H9 (cell line): Measurements from ENCODE around the gene TNFRSF4. TPM values are rescaled to one million over a fixed set of nuclear protein-coding genes. Genes with fewer than 3 reads are reported as not detected.

Experiments used
- DNase-seq: peaks from one replicate; pipeline ENCODE4 v3.0.0-alpha.2; 2017
- H2AFZ ChIP-seq: one replicate; pipeline ENCODE4 v1.6.1; 2013; ENCODE audit warnings: mild to moderate bottlenecking, low read length, control low read depth, moderate library complexity
- H2AK5ac ChIP-seq: 2 replicates; pipeline ENCODE4 v1.6.1; 2013; ENCODE audit warnings: low read length, control low read depth, mixed read lengths; ENCODE audit not compliant: insufficient read length
- H2BK120ac ChIP-seq: one replicate; pipeline ENCODE4 v1.6.1; 2013; ENCODE audit warnings: low read depth, mild to moderate bottlenecking, low read length, control low read depth, inconsistent platforms; ENCODE audit not compliant: poor library complexity, severe bottlenecking
- H2BK12ac ChIP-seq: 2 replicates; pipeline ENCODE4 v1.6.1; 2013; ENCODE audit warnings: low read length, control low read depth, mixed read lengths, low read depth; ENCODE audit not compliant: insufficient read length
- H2BK15ac ChIP-seq: 2 replicates; pipeline ENCODE4 v1.6.1; 2013; ENCODE audit warnings: low read depth, low read length, control low read depth
- H2BK20ac ChIP-seq: one replicate; pipeline ENCODE4 v1.6.1; 2013; ENCODE audit warnings: low read depth, mild to moderate bottlenecking, low read length, control low read depth, inconsistent platforms; ENCODE audit not compliant: poor library complexity, severe bottlenecking
- H2BK5ac ChIP-seq: 2 replicates; pipeline ENCODE4 v1.6.1; 2013; ENCODE audit warnings: low read length, control low read depth, mixed read lengths; ENCODE audit not compliant: insufficient read length
- H3K14ac ChIP-seq: 2 replicates; pipeline ENCODE4 v1.6.1; 2013; ENCODE audit warnings: low read length, control low read depth; ENCODE audit not compliant: insufficient read depth
- H3K18ac ChIP-seq: 2 replicates; pipeline ENCODE4 v1.6.1; 2013; ENCODE audit warnings: low read depth, mild to moderate bottlenecking, mixed read lengths, low read length, control low read depth; ENCODE audit not compliant: insufficient read length
- H3K23ac ChIP-seq: 2 replicates; pipeline ENCODE4 v1.6.1; 2013; ENCODE audit warnings: low read length, control low read depth, mixed read lengths, low read depth; ENCODE audit not compliant: insufficient read length
- H3K23me2 ChIP-seq: 2 replicates; pipeline ENCODE4 v1.6.1; 2013; ENCODE audit warnings: low read depth, mild to moderate bottlenecking, mixed read lengths, low read length, control low read depth; ENCODE audit not compliant: insufficient read length, poor library complexity, severe bottlenecking
- H3K27ac ChIP-seq: 2 replicates; pipeline ENCODE4 v1.5.1; 2013; ENCODE audit warnings: low read length, control low read depth, mixed read lengths, low read depth; ENCODE audit not compliant: insufficient read length
- H3K27me3 ChIP-seq: 2 replicates; pipeline ENCODE4 v1.6.1; 2013; ENCODE audit warnings: low read length, control low read depth, inconsistent platforms; ENCODE audit not compliant: insufficient read depth
- H3K4ac ChIP-seq: 2 replicates; pipeline ENCODE4 v1.6.1; 2013; ENCODE audit warnings: low read depth, mild to moderate bottlenecking, control low read depth, inconsistent platforms, low read length, moderate library complexity
- H3K4me1 ChIP-seq: 2 replicates; pipeline ENCODE4 v1.6.1; 2013; ENCODE audit warnings: low read length, control low read depth, inconsistent platforms; ENCODE audit not compliant: insufficient read depth
- H3K4me2 ChIP-seq: 2 replicates; pipeline ENCODE4 v1.6.1; 2013; ENCODE audit warnings: low read length, control low read depth, mixed read lengths; ENCODE audit not compliant: insufficient read length, insufficient read depth
- H3K56ac ChIP-seq: 2 replicates; pipeline ENCODE4 v1.6.1; 2013; ENCODE audit warnings: low read depth, mild to moderate bottlenecking, mixed read lengths, low read length, control low read depth; ENCODE audit not compliant: insufficient read length
- H3K79me1 ChIP-seq: 2 replicates; pipeline ENCODE4 v1.6.1; 2013; ENCODE audit warnings: low read depth, mild to moderate bottlenecking, moderate library complexity, low read length, control low read depth, inconsistent platforms; ENCODE audit not compliant: insufficient read depth, poor library complexity, severe bottlenecking
- H3K79me2 ChIP-seq: 2 replicates; pipeline ENCODE4 v1.6.1; 2013; ENCODE audit warnings: low read length, control low read depth, inconsistent platforms; ENCODE audit not compliant: insufficient read depth
- H3K9ac ChIP-seq: 2 replicates; pipeline ENCODE4 v1.6.1; 2013; ENCODE audit warnings: low read length, control low read depth, mixed read lengths; ENCODE audit not compliant: insufficient read length; ENCODE audit errors: extremely low read depth
- H3K9me3 ChIP-seq: one replicate; pipeline ENCODE4 v1.6.1; 2013; ENCODE audit warnings: low read depth, low read length, inconsistent platforms; ENCODE audit not compliant: control insufficient read depth
- H3T11ph ChIP-seq: one replicate; pipeline ENCODE4 v1.6.1; 2013; ENCODE audit warnings: mild to moderate bottlenecking, low read length, control low read depth, inconsistent platforms
- H4K20me1 ChIP-seq: one replicate; pipeline ENCODE4 v1.6.1; 2013; ENCODE audit not compliant: control insufficient read depth, insufficient read length, insufficient read depth
- H4K5ac ChIP-seq: 2 replicates; pipeline ENCODE4 v1.6.1; 2013; ENCODE audit warnings: low read depth, mild to moderate bottlenecking, mixed read lengths, low read length, control low read depth; ENCODE audit not compliant: insufficient read length
- H4K8ac ChIP-seq: replicated peaks from 2 replicates; pipeline ENCODE4 v1.6.1; 2013; ENCODE audit warnings: low read length, control low read depth, mixed read lengths, low read depth; ENCODE audit not compliant: insufficient read length
- H4K91ac ChIP-seq: 2 replicates; pipeline ENCODE4 v1.6.1; 2013; ENCODE audit warnings: low read depth, mild to moderate bottlenecking, moderate library complexity, mixed read lengths, low read length, control low read depth; ENCODE audit not compliant: insufficient read length
- H3K27ac Mint-ChIP-seq, 3 experiments: 2 replicates in 2 of 3; 3 replicates in 1 of 3; pipeline ENCODE4 v1.8.0; 2020 to 2021; ENCODE audit warnings: mixed read lengths in 3 of 3, mild to moderate bottlenecking in 1 of 3, moderate library complexity in 1 of 3
- H3K27me3 Mint-ChIP-seq: 2 replicates; pipeline ENCODE4 v1.8.0; 2021; ENCODE audit warnings: low read depth, mild to moderate bottlenecking, moderate library complexity, mixed read lengths
- H3K36me3 Mint-ChIP-seq, 3 experiments: 2 replicates in 2 of 3; 3 replicates in 1 of 3; pipeline ENCODE4 v1.8.0; 2020 to 2021; ENCODE audit warnings: low read depth in 3 of 3, mixed read lengths in 3 of 3; ENCODE audit not compliant: insufficient read depth in 1 of 3
- H3K4me1 Mint-ChIP-seq, 2 experiments: 2 replicates each; pipeline ENCODE4 v1.8.0; 2020; ENCODE audit warnings: mixed read lengths in 2 of 2
- H3K4me3 Mint-ChIP-seq, 2 experiments: 2 replicates in 1 of 2; 3 replicates in 1 of 2; pipeline ENCODE4 v1.8.0; 2020 to 2021; ENCODE audit warnings: mild to moderate bottlenecking in 2 of 2, mixed read lengths in 2 of 2, moderate library complexity in 1 of 2
- H3K9me3 Mint-ChIP-seq, 2 experiments: 2 replicates in 1 of 2; 3 replicates in 1 of 2; pipeline ENCODE4 v1.8.0; 2020; ENCODE audit warnings: mild to moderate bottlenecking in 2 of 2, mixed read lengths in 2 of 2, moderate library complexity in 1 of 2
- WGBS: extraction: QIAGEN DNeasy Blood & Tissue Kit; methylation state at CpG from one replicate; pipeline ENCODE4 v1.1.7; 2013; ENCODE audit warnings: missing lambda C conversion rate, low lambda C conversion rate, mixed read lengths; ENCODE audit not compliant: insufficient read length; ENCODE audit errors: extremely low coverage; 5-methylcytosine and 5-hydroxymethylcytosine counted together
- total RNA-seq: library from RNA; stranded (reverse); gene quantifications from 2 replicates; pipeline ENCODE4 v1.2.1, GENCODE V29; 2021
- TF ChIP-seq, protein P1 (sequence below): fragments of 200-600 bp; sonication (generic); conservative IDR thresholded peaks from 3 replicates; pipeline ENCODE4 v1.8.0; 2021; ENCODE audit warnings: antibody characterized with exemption, mild to moderate bottlenecking

The TNFRSF4 gene
- total RNA-seq, 1 experiment from 2014 or later, result 0.24 TPM

DNA sequence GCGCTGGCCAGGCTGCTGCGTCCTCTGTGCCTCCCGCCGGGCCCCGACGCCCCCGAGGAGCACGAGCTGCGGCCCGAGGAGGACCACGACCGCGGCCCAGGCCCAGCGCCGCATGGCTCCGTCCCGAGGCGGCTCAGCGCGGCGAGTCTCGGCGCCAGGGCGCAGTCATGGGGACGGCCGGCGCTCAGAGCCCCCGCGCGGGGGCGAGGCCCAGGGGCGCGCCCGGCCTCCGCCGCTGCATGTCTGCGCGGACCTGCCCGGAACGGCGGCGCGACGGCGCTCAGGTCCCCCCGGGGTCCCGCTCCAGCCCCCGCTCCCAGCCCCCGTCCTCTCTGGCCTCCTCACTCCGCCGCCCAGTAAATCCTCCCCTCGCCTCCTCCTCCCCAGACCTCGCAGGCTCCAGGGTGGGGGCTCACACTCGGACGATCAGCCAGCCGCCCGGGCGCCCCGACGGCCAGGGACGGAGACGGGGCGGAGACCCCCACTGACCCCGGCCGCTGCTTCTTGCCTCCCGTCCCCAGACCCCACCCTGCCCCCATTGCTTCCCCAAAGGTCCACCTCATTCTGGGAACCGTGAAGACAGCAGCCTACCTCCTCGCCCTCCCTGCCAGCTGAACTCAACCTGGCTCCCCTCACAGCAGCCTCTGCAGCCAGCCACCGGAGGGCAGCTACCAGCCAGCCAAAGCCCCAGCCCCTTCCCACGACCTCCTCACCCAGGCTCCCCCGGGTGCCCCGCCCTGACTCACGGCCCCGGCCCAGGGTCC, 32.8 kb upstream of the TNFRSF4 start, which contains the start of gene C1QTNF12:
Gene C1QTNF12 (minus strand): TSS at position 146 of the 764 bp plus-strand sequence. CDS start 32 bp downstream, at position 114.
- H3K9ac ChIP-seq, result no peak within 1 kb of the TSS
- no peaks in the 10 kb centered on the region for H3K79me2 ChIP-seq
- no peak within 1 kb of the TSS for H3K27ac ChIP-seq
- peaks cover 16% of the 10 kb centered on the region for H3K27me3 Mint-ChIP-seq
- H2AFZ ChIP-seq, result no peak within 1 kb of the TSS
- no peaks in the 10 kb centered on the region for H3K9me3 Mint-ChIP-seq
- H3K27ac Mint-ChIP-seq, result no peak within 1 kb of the TSS
- H3K23me2 ChIP-seq, result no peaks in the 10 kb centered on the region
- H2AK5ac ChIP-seq, result no peak within 1 kb of the TSS
- H3K56ac ChIP-seq, result no peak within 1 kb of the TSS
- H3K4ac ChIP-seq, result no peak within 1 kb of the TSS
- no peak for DNase-seq
- H3K23ac ChIP-seq, result no peak within 1 kb of the TSS
- H2BK12ac ChIP-seq, result no peak within 1 kb of the TSS
- no peak within 1 kb of the TSS for H4K91ac ChIP-seq
- H3K79me1 ChIP-seq, result no peaks in the 10 kb centered on the region
- no peak within 1 kb of the TSS for H3T11ph ChIP-seq
- H3K36me3 Mint-ChIP-seq, result peaks cover 0 to 3% (median 0%) of the 10 kb centered on the region in 3 experiments; a peak in 1 of 7 replicates
- H2BK15ac ChIP-seq, result no peak within 1 kb of the TSS
- no peaks in the 10 kb centered on the region for H4K20me1 ChIP-seq
- H3K14ac ChIP-seq, result no peak within 1 kb of the TSS
- no peak within 1 kb of the TSS for H4K8ac ChIP-seq
- no CpG with 5 or more reads among the region's 74 CpGs for whole genome bisulfite sequencing
- TF ChIP-seq, protein P1, sequence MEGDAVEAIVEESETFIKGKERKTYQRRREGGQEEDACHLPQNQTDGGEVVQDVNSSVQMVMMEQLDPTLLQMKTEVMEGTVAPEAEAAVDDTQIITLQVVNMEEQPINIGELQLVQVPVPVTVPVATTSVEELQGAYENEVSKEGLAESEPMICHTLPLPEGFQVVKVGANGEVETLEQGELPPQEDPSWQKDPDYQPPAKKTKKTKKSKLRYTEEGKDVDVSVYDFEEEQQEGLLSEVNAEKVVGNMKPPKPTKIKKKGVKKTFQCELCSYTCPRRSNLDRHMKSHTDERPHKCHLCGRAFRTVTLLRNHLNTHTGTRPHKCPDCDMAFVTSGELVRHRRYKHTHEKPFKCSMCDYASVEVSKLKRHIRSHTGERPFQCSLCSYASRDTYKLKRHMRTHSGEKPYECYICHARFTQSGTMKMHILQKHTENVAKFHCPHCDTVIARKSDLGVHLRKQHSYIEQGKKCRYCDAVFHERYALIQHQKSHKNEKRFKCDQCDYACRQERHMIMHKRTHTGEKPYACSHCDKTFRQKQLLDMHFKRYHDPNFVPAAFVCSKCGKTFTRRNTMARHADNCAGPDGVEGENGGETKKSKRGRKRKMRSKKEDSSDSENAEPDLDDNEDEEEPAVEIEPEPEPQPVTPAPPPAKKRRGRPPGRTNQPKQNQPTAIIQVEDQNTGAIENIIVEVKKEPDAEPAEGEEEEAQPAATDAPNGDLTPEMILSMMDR, result no peak; the same call in 2 of the 3 replicates
- no peak within 1 kb of the TSS for H2BK20ac ChIP-seq
- H3K9me3 ChIP-seq, result no peaks in the 10 kb centered on the region
- no peak within 1 kb of the TSS for H2BK120ac ChIP-seq
- no peak within 1 kb of the TSS for H2BK5ac ChIP-seq
- H3K4me1 Mint-ChIP-seq, result peaks cover 0 to 2% of the 10 kb centered on the region in 2 experiments; a peak in 1 of 4 replicates
- H4K5ac ChIP-seq, result no peak within 1 kb of the TSS
- H3K4me3 Mint-ChIP-seq, result peak within 1 kb of the TSS in 1 of 2 experiments; percentile 27; a peak in 1 of 5 replicates
- H3K4me1 ChIP-seq, result no peaks in the 10 kb centered on the region
- H3K4me2 ChIP-seq, result no peak within 1 kb of the TSS
- no peak within 1 kb of the TSS for H3K18ac ChIP-seq
- H3K27me3 ChIP-seq, result no peaks in the 10 kb centered on the region
